HCT116 (cell line): ENCODE data around the gene C11orf87. TPM values are rescaled to one million over a fixed set of nuclear protein-coding genes. Genes with fewer than 3 reads are reported as not detected.

Source experiments
- ATAC-seq: fragments of 200-7000 bp; cut with Tn5 transposase; 2 replicates; pipeline ENCODE4 v1.9.1; 2020; ENCODE audit warnings: mild to moderate bottlenecking, moderate library complexity
- BruUV-seq: library from RNA; stranded (reverse); fragments of 400-500 nt; replicated peaks from 2 replicates; lab custom pipeline; 2021; lab: Mats Ljungman, UMichigan
- CTCF ChIA-PET: fragments of 300-600 bp; sonication (Branson Sonifier 250); formaldehyde crosslinking; loops from one replicate; lab custom pipeline; 2021; ENCODE audit warnings: antibody characterized with exemption; lab: Charles Lee
- POLR2A ChIA-PET: fragments of 300-600, 350-600 bp; sonication (Branson Sonifier 250); formaldehyde crosslinking; loops from one replicate; lab custom pipeline; 2021; ENCODE audit warnings: antibody characterized with exemption; lab: Charles Lee
- RAD21 ChIA-PET, 2 experiments: fragments of 300-600 bp; sonication (Branson Sonifier 250); formaldehyde crosslinking; loops; one replicate each; lab custom pipeline; 2023; ENCODE audit warnings: low total read pairs in 2 of 2; ENCODE audit not compliant: uncharacterized antibody in 2 of 2, unreplicated experiment in 2 of 2, low non-redundant PET in 1 of 2; lab: Charles Lee
- DNase-seq: peaks from one replicate; pipeline ENCODE4 v3.0.0-alpha.2; 2010; ENCODE audit warnings: low read depth, low spot score
- H2AFZ ChIP-seq: fragments of 200-600 bp; shearing (Covaris generic), sonication (generic); 2 replicates; pipeline ENCODE4 v1.6.1; 2017; ENCODE audit warnings: low read depth, mixed run types, mixed read lengths, antibody characterized with exemption, low read length; ENCODE audit not compliant: poor library complexity, severe bottlenecking
- H3K27ac ChIP-seq: 2 replicates; pipeline ENCODE4 v1.5.1; 2012; ENCODE audit warnings: low read depth, low read length
- H3K27me3 ChIP-seq: fragments of 200-600 bp; sonication (generic); 2 replicates; pipeline ENCODE4 v1.6.1; 2016; ENCODE audit warnings: mixed run types, low read length, mixed read lengths; ENCODE audit not compliant: insufficient read depth
- H3K36me3 ChIP-seq, 2 experiments: fragments of 200-500 bp in 1 of 2; fragments of 200-600 bp in 1 of 2; sonication (Bioruptor generic) in 1 of 2; sonication (generic) in 1 of 2; 2 replicates each; pipeline versions ENCODE4 v1.5.1 to v1.6.1; 2014 to 2016; ENCODE audit warnings: low read length in 2 of 2, inconsistent platforms in 1 of 2, mixed read lengths in 1 of 2, mixed run types in 1 of 2; ENCODE audit not compliant: insufficient read depth in 2 of 2, control insufficient read depth in 1 of 2
- H3K4me1 ChIP-seq, 2 experiments: fragments of 200-600 bp in 1 of 2; sonication (generic) in 1 of 2; 2 replicates each; pipeline versions ENCODE4 v1.5.1 to v1.6.1; 2012 to 2017; ENCODE audit warnings: low read length in 2 of 2, inconsistent platforms in 1 of 2, mild to moderate bottlenecking in 1 of 2, mixed read lengths in 1 of 2, mixed run types in 1 of 2, moderate library complexity in 1 of 2; ENCODE audit not compliant: insufficient read depth in 2 of 2, control insufficient read depth in 1 of 2
- H3K4me2 ChIP-seq: fragments of 200-600 bp; sonication (generic); 2 replicates; pipeline ENCODE4 v1.6.1; 2017; ENCODE audit warnings: mixed run types, low read length, mixed read lengths
- H3K4me3 ChIP-seq, 2 experiments: fragments of 200-600 bp in 1 of 2; sonication (generic) in 1 of 2; replicated peaks in 1 of 2; 2 replicates each; pipeline ENCODE4 v1.5.1; 2011 to 2016; ENCODE audit warnings: low read length in 2 of 2, control low read depth in 1 of 2, low read depth in 1 of 2, mild to moderate bottlenecking in 1 of 2, mixed read lengths in 1 of 2, mixed run types in 1 of 2
- H3K79me2 ChIP-seq: fragments of 200-600 bp; sonication (generic); 2 replicates; pipeline ENCODE4 v1.6.1; 2017; ENCODE audit warnings: mild to moderate bottlenecking, mixed run types, low read length, moderate library complexity, mixed read lengths; ENCODE audit not compliant: insufficient read depth
- H3K9ac ChIP-seq: fragments of 200-600 bp; sonication (generic); 2 replicates; pipeline ENCODE4 v1.6.1; 2016; ENCODE audit warnings: low read length, mixed read lengths
- H3K9me2 ChIP-seq: fragments of 200-600 bp; sonication (generic), shearing (Covaris generic); 2 replicates; pipeline ENCODE4 v1.6.1; 2017; ENCODE audit warnings: mixed run types, mild to moderate bottlenecking, moderate library complexity; ENCODE audit not compliant: insufficient read depth
- H3K9me3 ChIP-seq, 2 experiments: fragments of 200-500 bp in 1 of 2; fragments of 200-600 bp in 1 of 2; sonication (Bioruptor generic) in 1 of 2; sonication (generic) in 1 of 2; 2 replicates each; pipeline ENCODE4 v1.6.1; 2014 to 2017; ENCODE audit warnings: low read length in 2 of 2, mixed read lengths in 2 of 2, inconsistent platforms in 1 of 2, low read depth in 1 of 2, mild to moderate bottlenecking in 1 of 2, mixed run types in 1 of 2, moderate library complexity in 1 of 2; ENCODE audit not compliant: control insufficient read depth in 1 of 2, insufficient read depth in 1 of 2
- H4K20me1 ChIP-seq: fragments of 200-600 bp; sonication (generic), shearing (Covaris generic); 2 replicates; pipeline ENCODE4 v1.6.1; 2017; ENCODE audit warnings: mixed run types, mild to moderate bottlenecking, moderate library complexity; ENCODE audit not compliant: insufficient read depth
- CEBPB ChIP-seq: IDR thresholded peaks from 2 replicates; pipeline ENCODE4 v1.6.1; 2012; ENCODE audit warnings: low read depth
- CTCF ChIP-seq, 3 experiments: fragments of 200-600 bp in 1 of 3; sonication (generic) in 1 of 3; IDR thresholded peaks in 2 of 3; conservative IDR thresholded peaks in 1 of 3; 2 replicates each; pipeline ENCODE4 v1.5.1; 2012 to 2017; ENCODE audit warnings: low read depth in 2 of 3, low read length in 2 of 3, antibody characterized with exemption in 1 of 3, borderline replicate concordance in 1 of 3, control low read depth in 1 of 3, mild to moderate bottlenecking in 1 of 3, mixed read lengths in 1 of 3, mixed run types in 1 of 3, moderate library complexity in 1 of 3; ENCODE audit not compliant: insufficient read depth in 1 of 3
- EZH2 ChIP-seq: fragments of 200-600 bp; sonication (generic); IDR thresholded peaks from 2 replicates; pipeline ENCODE4 v1.6.1; 2017; ENCODE audit warnings: antibody characterized with exemption, mixed run types
- MAX ChIP-seq: IDR thresholded peaks from 2 replicates; pipeline ENCODE4 v1.6.1; 2012
- POLR2A ChIP-seq: IDR thresholded peaks from 2 replicates; pipeline ENCODE4 v1.7.0; 2011; ENCODE audit warnings: borderline replicate concordance; ENCODE audit not compliant: insufficient read depth, insufficient read length; ENCODE audit errors: extremely low read depth
- POLR2AphosphoS5 ChIP-seq: IDR thresholded peaks from 2 replicates; pipeline ENCODE4 v1.6.1; 2011; ENCODE audit warnings: mild to moderate bottlenecking, low read depth, low read length, moderate library complexity
- RAD21 ChIP-seq: IDR thresholded peaks from 2 replicates; pipeline ENCODE4 v1.6.1; 2012; ENCODE audit warnings: low read depth, mild to moderate bottlenecking
- SIN3A ChIP-seq: IDR thresholded peaks from 2 replicates; pipeline ENCODE4 v1.6.1; 2012; ENCODE audit warnings: low read depth
- SP1 ChIP-seq: IDR thresholded peaks from 2 replicates; pipeline ENCODE4 v1.6.1; 2012; ENCODE audit warnings: low read depth
- SRF ChIP-seq: IDR thresholded peaks from 2 replicates; pipeline ENCODE4 v1.6.1; 2012; ENCODE audit warnings: low read depth
- ZNF274 ChIP-seq: fragments of 200-500 bp; sonication (Bioruptor generic); IDR thresholded peaks from 2 replicates; pipeline ENCODE4 v1.6.1; 2014; ENCODE audit warnings: mild to moderate bottlenecking, low read depth, low read length, inconsistent platforms
- intact Hi-C: fragments of 100-400 bp; cut with micrococcal nuclease; formaldehyde crosslinking; loops from 2 replicates; pipeline ENCODE4 v1.10.0; 2022
- total RNA-seq: library from RNA; stranded (reverse); gene quantifications from one replicate; pipeline ENCODE4 v1.2.1, GENCODE V29; 2021; ENCODE audit not compliant: unreplicated experiment

The C11orf87 gene
- total RNA-seq, 1 experiment from 2014 or later: 0.05 TPM

GRCh38 chr11:109416601-109417000 is 5.4 kb upstream of the C11orf87 start:
- H3K9me2 ChIP-seq: no peaks in the 10 kb centered on the region
- H3K4me3 ChIP-seq: no peak overlapping the region
- BruUV-seq: no TSS peak
- no peaks in the 10 kb centered on the region for H3K79me2 ChIP-seq
- ChIA-PET POLR2A (no interaction called here), RAD21 (no interaction called here)
- no peak for DNase-seq
- intact Hi-C loops: no loop called here
- no peaks in the 10 kb centered on the region for H4K20me1 ChIP-seq
- no peaks in the 10 kb centered on the region; the same call in 1 of the 2 replicates for H3K27me3 ChIP-seq
- no peak for TF ChIP-seq CEBPB
- TF ChIP-seq CTCF (IDR thresholded peaks at IDR 0.05 in 2 of 3, conservative IDR thresholded peaks at IDR 0.05 in 1 of 3; ENCODE audit: borderline replicate concordance in 1 of 3, insufficient read depth in 1 of 3, low read depth in 2 of 3, low read length in 2 of 3): no peak
- TF ChIP-seq POLR2A: no peak
- TF ChIP-seq SP1: no peak
- TF ChIP-seq SIN3A: no peak
- no peak for TF ChIP-seq MAX
- TF ChIP-seq POLR2AphosphoS5: no peak
- TF ChIP-seq EZH2: no peak
- TF ChIP-seq SRF: no peak
- TF ChIP-seq RAD21: no peak
- no peak for TF ChIP-seq ZNF274
- TF ChIP-seq, all 23 proteins: peak for 0
- H3K4me1 ChIP-seq: no peaks in the 10 kb centered on the region
- no peak for ATAC-seq
- no peaks in the 10 kb centered on the region for H3K9me3 ChIP-seq
- H3K9ac ChIP-seq: no peak overlapping the region
- no peaks in the 10 kb centered on the region for H3K36me3 ChIP-seq
- no peak overlapping the region for H2AFZ ChIP-seq
- H3K4me2 ChIP-seq: no peak overlapping the region
- CTCF ChIA-PET: no interaction called here
- no peak overlapping the region for H3K27ac ChIP-seq
